PFSK-1 (cell line): ENCODE results near the gene GDF2.

Experiments
- FOXP2 ChIP-seq: optimal IDR thresholded peaks from 2 replicates; pipeline ENCODE3; 2011; ENCODE audit warnings: borderline replicate concordance, control low read depth, inconsistent platforms; ENCODE audit not compliant: insufficient read depth; ENCODE audit errors: extremely low read length, extremely low read depth
- POLR2AphosphoS5 ChIP-seq: IDR thresholded peaks from 2 replicates; pipeline ENCODE4 v1.6.1; 2012; ENCODE audit warnings: low read depth, mild to moderate bottlenecking, control low read depth, low read length, moderate library complexity
- SIN3A ChIP-seq: IDR thresholded peaks from 2 replicates; pipeline ENCODE4 v1.6.1; 2012; ENCODE audit warnings: mild to moderate bottlenecking, low read length, moderate library complexity, borderline replicate concordance; ENCODE audit not compliant: insufficient read depth
- TAF1 ChIP-seq: IDR thresholded peaks from 2 replicates; pipeline ENCODE4 v1.6.1; 2012; ENCODE audit warnings: low read length, control low read depth, borderline replicate concordance; ENCODE audit not compliant: insufficient read depth
- TF ChIP-seq, protein P1 (sequence below), 2 experiments: IDR thresholded peaks; 2 replicates each; pipeline versions ENCODE4 v1.6.1 to v1.8.0; 2011 to 2012; ENCODE audit warnings: low read depth in 2 of 2, low read length in 2 of 2, control low read depth in 1 of 2, inconsistent platforms in 1 of 2, mild to moderate bottlenecking in 1 of 2, moderate library complexity in 1 of 2; ENCODE audit not compliant: insufficient read depth in 1 of 2

GDF2 gene

DNA sequence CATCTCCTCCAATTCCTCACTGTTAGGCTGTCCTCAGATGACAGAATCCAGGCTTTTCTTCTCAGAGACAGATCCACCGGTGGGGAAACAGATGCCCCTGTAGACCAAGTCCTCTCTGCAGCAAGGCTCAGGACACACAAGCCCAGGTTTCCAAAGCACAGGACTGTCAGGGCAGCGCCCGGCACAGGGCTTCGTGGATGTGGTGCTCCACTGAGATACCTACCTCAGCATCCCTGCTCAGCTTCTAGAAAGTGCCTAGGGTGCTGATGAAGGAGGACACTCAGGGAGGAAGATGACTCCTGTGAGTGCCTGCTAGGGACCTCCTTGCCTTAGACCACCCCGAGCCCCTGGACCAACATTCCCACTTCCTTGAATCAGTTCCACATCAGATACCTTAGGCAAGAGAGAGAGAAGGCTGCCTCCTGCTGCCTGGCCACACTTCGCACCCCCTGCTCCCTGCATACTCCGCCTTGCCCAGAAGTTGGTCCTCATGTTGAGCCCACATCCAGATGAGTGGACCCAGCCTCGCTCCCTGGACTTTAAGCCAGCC, 17.0 kb downstream of the GDF2 start:
- no peak for TF ChIP-seq TAF1
- TF ChIP-seq POLR2AphosphoS5, result no peak
- TF ChIP-seq, protein P1, sequence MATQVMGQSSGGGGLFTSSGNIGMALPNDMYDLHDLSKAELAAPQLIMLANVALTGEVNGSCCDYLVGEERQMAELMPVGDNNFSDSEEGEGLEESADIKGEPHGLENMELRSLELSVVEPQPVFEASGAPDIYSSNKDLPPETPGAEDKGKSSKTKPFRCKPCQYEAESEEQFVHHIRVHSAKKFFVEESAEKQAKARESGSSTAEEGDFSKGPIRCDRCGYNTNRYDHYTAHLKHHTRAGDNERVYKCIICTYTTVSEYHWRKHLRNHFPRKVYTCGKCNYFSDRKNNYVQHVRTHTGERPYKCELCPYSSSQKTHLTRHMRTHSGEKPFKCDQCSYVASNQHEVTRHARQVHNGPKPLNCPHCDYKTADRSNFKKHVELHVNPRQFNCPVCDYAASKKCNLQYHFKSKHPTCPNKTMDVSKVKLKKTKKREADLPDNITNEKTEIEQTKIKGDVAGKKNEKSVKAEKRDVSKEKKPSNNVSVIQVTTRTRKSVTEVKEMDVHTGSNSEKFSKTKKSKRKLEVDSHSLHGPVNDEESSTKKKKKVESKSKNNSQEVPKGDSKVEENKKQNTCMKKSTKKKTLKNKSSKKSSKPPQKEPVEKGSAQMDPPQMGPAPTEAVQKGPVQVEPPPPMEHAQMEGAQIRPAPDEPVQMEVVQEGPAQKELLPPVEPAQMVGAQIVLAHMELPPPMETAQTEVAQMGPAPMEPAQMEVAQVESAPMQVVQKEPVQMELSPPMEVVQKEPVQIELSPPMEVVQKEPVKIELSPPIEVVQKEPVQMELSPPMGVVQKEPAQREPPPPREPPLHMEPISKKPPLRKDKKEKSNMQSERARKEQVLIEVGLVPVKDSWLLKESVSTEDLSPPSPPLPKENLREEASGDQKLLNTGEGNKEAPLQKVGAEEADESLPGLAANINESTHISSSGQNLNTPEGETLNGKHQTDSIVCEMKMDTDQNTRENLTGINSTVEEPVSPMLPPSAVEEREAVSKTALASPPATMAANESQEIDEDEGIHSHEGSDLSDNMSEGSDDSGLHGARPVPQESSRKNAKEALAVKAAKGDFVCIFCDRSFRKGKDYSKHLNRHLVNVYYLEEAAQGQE (IDR thresholded peaks at IDR 0.05; ENCODE audit: insufficient read depth in 1 of 2, low read depth in 2 of 2, low read length in 2 of 2), result no peak
- no peak for TF ChIP-seq SIN3A
- no peak for TF ChIP-seq FOXP2

- TF ChIP-seq, protein P1 (IDR thresholded peaks at IDR 0.05; ENCODE audit: insufficient read depth in 1 of 2, low read depth in 2 of 2, low read length in 2 of 2), result no peak
- TF ChIP-seq SIN3A (no peak), FOXP2 (no peak)
These were observed 17.7 kb downstream of the GDF2 start for GRCh38 chr10:47339759-47340607.

- TF ChIP-seq, protein P1 (IDR thresholded peaks at IDR 0.05; ENCODE audit: insufficient read depth in 1 of 2, low read depth in 2 of 2, low read length in 2 of 2), result no peak
- TF ChIP-seq TAF1 (no peak), SIN3A (no peak), POLR2AphosphoS5 (no peak), FOXP2 (no peak)
These were observed 18.4 kb downstream of the GDF2 start for GRCh38 chr10:47340608-47341170.

DNA sequence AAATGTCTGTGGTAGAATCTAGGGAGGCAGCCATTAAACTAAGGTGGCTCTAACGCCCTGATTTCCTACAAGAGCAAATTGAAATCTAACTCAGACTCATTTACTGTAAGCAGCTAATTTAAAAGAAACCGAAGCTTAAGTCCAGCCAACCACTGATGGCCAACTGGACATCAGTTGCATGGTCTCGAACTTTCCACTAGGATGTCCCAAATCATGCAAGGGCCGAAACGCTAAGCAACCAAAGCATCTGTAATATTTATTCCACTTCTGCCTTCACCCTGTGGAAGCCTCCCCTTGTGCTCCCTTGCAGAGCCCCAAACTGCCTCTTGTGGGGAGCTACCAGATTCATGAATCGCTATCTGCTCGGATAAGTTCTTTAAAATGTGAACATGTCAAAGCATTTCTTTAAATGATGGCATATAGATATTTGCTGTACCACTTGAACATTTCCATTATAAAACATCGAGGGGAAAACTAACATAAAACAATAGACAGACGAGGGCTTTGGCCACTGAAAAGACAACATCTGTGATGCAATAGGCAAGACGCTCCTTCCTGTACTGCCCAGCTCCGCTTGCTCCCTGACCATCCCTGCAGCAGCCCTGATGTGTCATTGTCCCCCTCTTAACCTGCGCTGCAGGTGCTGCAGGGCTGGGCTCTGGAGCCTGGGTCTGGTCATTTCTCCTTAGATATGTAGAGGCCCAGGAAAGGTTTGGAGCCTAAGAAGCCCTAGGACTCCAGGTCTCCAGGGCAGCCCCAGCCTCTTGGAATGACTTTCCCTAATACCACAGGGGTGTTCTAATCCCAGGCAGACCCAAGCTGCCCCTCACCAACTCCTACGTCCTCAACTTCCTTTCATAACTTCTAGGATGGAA, 23.0 kb downstream of the GDF2 start:
- TF ChIP-seq, protein P1 (IDR thresholded peaks at IDR 0.05; ENCODE audit: insufficient read depth in 1 of 2, low read depth in 2 of 2, low read length in 2 of 2), result no peak
- TF ChIP-seq POLR2AphosphoS5, result no peak
- TF ChIP-seq TAF1, result no peak
- no peak for TF ChIP-seq FOXP2
- no peak for TF ChIP-seq SIN3A
